CD4-positive, CD25-positive, alpha-beta regulatory T cell (primary cell): ENCODE measurements around the gene AUTS2. TPM values are rescaled to one million over a fixed set of nuclear protein-coding genes. Genes with fewer than 3 reads are reported as not detected.

Source experiments
- ATAC-seq, 2 donors: fragments of 150-1000 bp; cut with Tn5 transposase; one replicate each; pipeline ENCODE4 v1.10.0; 2021; ENCODE audit warnings: low read depth in 2 of 2, moderate number of reproducible peaks in 2 of 2, moderate library complexity in 1 of 2
- DNase-seq, 3 donors: peaks; one replicate each; pipeline versions ENCODE4 v3.0.0 to v3.0.0-alpha.2; 2012 to 2022; ENCODE audit warnings: mixed read lengths in 1 of 3
- H3K27ac ChIP-seq: one replicate; pipeline ENCODE4 v1.7.0; 2013; ENCODE audit warnings: mild to moderate bottlenecking, low read length; ENCODE audit not compliant: insufficient read depth, poor library complexity, severe bottlenecking
- H3K27me3 ChIP-seq: one replicate; pipeline ENCODE4 v1.7.0; 2013; ENCODE audit warnings: low read length; ENCODE audit not compliant: control insufficient read depth, insufficient read depth
- H3K36me3 ChIP-seq: one replicate; pipeline ENCODE4 v1.7.0; 2013; ENCODE audit warnings: mild to moderate bottlenecking, low read length, moderate library complexity; ENCODE audit not compliant: control insufficient read depth, insufficient read depth
- H3K4me1 ChIP-seq: 2 replicates; pipeline ENCODE4 v1.7.0; 2013; ENCODE audit warnings: mild to moderate bottlenecking, low read length; ENCODE audit not compliant: insufficient read depth, control insufficient read depth, poor library complexity, severe bottlenecking
- H3K4me3 ChIP-seq: one replicate; pipeline ENCODE4 v1.7.0; 2013; ENCODE audit warnings: low read depth, mild to moderate bottlenecking, low read length, moderate library complexity
- H3K9me3 ChIP-seq, 2 experiments: 1 replicate in 1 of 2; 2 replicates in 1 of 2; pipeline ENCODE4 v1.7.0; 2013; ENCODE audit warnings: low read length in 2 of 2, mild to moderate bottlenecking in 1 of 2, moderate library complexity in 1 of 2; ENCODE audit not compliant: control insufficient read depth in 2 of 2
- H3K27ac Mint-ChIP-seq, 3 donors: one replicate each; pipeline ENCODE4 v1.8.0; 2020 to 2022; ENCODE audit warnings: mild to moderate bottlenecking in 3 of 3, mixed read lengths in 3 of 3, moderate library complexity in 2 of 3
- H3K27me3 Mint-ChIP-seq: one replicate; pipeline ENCODE4 v1.8.0; 2022; ENCODE audit warnings: mild to moderate bottlenecking, mixed read lengths
- H3K36me3 Mint-ChIP-seq: one replicate; pipeline ENCODE4 v1.8.0; 2020; ENCODE audit warnings: mixed read lengths
- H3K4me1 Mint-ChIP-seq, 4 donors: one replicate each; pipeline ENCODE4 v1.8.0; 2020 to 2022; ENCODE audit warnings: mixed read lengths in 4 of 4, mild to moderate bottlenecking in 1 of 4
- H3K4me3 Mint-ChIP-seq, 4 donors: one replicate each; pipeline ENCODE4 v1.8.0; 2020 to 2022; ENCODE audit warnings: mild to moderate bottlenecking in 4 of 4, mixed read lengths in 4 of 4, moderate library complexity in 3 of 4
- H3K9me3 Mint-ChIP-seq, 7 donors: one replicate each; pipeline ENCODE4 v1.8.0; 2020 to 2022; ENCODE audit warnings: mixed read lengths in 7 of 7, mild to moderate bottlenecking in 3 of 7, moderate library complexity in 2 of 7
- polyA plus RNA-seq, 4 donors: library from polyadenylated mRNA; unstranded; fragments of 300-500 nt; fragmentation: Illumina TruSeq; gene quantifications; one replicate each; pipeline ENCODE4 v1.2.3, GENCODE V29; 2021
- total RNA-seq: library from RNA; stranded (reverse); gene quantifications from one replicate; pipeline ENCODE4 v1.2.3, GENCODE V29; 2022

The AUTS2 gene
- total and polyA plus RNA-seq, 5 donors from 2014 or later: 0.47 to 32.4 (median 0.74) TPM

DNA sequence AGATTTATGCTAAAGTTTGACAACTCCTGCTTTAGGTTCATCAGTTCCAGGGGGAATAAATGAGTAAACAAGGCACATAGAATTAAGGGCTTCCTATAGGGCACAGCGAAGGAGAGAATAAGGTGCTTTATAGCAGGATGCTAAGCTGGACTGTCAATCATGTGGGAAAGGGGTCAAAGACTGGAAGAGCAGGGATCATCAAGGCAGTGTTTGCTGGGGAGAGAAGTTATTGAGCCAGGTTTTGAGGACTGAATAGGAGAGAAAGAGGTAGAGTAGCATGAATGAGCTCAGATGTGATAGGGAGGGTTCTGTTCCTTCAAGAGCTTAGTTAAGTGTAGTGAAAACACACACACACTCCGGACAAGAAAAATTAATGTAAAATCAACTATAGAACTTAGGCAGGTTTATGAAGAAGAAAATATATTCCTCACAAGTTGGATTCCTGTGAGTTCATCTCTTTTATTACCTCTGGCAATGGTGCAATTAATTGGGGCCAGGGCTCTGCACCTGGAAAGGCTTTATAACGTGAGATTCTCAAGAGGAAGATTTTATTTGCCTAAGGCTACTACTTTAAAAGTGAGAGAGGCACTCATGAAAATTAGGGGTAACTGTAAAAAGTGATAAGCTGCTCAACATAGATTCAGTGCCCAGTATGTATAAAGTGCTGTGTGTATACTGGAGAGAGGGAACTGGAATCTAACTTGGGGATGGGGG lies 222.4 kb downstream of the AUTS2 start:
- no peak for DNase-seq
- ATAC-seq: no peak
- H3K27me3 ChIP-seq: no peaks in the 10 kb centered on the region
- Mint-ChIP-seq H3K27ac (no peak overlapping the region), H3K36me3 (no peaks in the 10 kb centered on the region), H3K27me3 (peaks cover 10% of the 10 kb centered on the region), H3K4me1 (peaks cover 0 to 6% (median 5%) of the 10 kb centered on the region in 4 donors), H3K4me3 (no peak overlapping the region), H3K9me3 (peaks cover 0 to 7% (median 1%) of the 10 kb centered on the region in 7 donors)
- H3K27ac ChIP-seq: no peak overlapping the region
- no peaks in the 10 kb centered on the region for H3K36me3 ChIP-seq
- no peak overlapping the region for H3K4me3 ChIP-seq
- no peaks in the 10 kb centered on the region for H3K9me3 ChIP-seq
- no peaks in the 10 kb centered on the region for H3K4me1 ChIP-seq

- Histone ChIP-seq H3K36me3 (no peaks in the 10 kb centered on the region), H3K4me3 (no peak overlapping the region), H3K27me3 (no peaks in the 10 kb centered on the region), H3K4me1 (no peaks in the 10 kb centered on the region), H3K27ac (no peak overlapping the region), H3K9me3 (no peaks in the 10 kb centered on the region)
- DNase-seq (no peak), ATAC-seq (no peak)
- peaks cover 10% of the 10 kb centered on the region for H3K27me3 Mint-ChIP-seq
- no peaks in the 10 kb centered on the region for H3K36me3 Mint-ChIP-seq
- peaks cover 0 to 6% (median 5%) of the 10 kb centered on the region in 4 donors for H3K4me1 Mint-ChIP-seq
- H3K4me3 Mint-ChIP-seq: no peak overlapping the region
- H3K27ac Mint-ChIP-seq: no peak overlapping the region
- peaks cover 0 to 6% (median 3%) of the 10 kb centered on the region in 7 donors for H3K9me3 Mint-ChIP-seq
These were observed 224.1 kb downstream of the AUTS2 start for GRCh38 chr7:69822386-69822785.

DNA sequence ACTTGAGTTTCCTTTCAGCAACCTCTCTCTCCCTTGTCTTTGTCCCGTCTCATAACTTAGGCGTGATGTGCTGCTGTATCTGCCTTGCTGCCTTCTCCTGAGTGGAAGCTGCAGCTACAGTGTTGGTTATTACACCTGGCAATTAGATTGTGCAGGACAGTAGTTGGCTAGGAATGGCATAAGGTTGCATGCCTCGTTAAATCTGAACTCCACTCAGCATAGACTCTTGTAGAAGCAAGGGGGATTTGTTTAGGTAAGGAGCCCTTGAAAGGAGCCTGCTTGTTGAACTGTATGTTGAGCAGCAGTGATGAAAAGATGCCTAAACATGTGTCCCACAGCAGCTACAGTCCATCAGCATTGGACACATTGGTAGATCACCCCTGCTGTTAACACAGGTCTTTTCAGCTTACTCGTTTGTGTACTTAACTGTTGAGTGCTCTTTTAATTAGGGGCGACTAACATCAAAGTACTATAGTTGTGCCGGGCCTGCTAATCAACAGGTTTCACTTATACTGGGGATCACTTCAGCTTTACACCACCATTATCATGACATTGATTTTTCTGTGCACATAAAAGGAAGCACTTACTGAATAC lies 225.0 kb downstream of the AUTS2 start:
- DNase-seq: no peak
- Mint-ChIP-seq H3K9me3 (peaks cover 0 to 6% (median 3%) of the 10 kb centered on the region in 7 donors), H3K27me3 (peaks cover 10% of the 10 kb centered on the region), H3K36me3 (no peaks in the 10 kb centered on the region), H3K27ac (no peak overlapping the region), H3K4me3 (peak overlapping the region in 2 of 4 donors; percentile 71 to 82), H3K4me1 (peaks cover 0 to 6% (median 5%) of the 10 kb centered on the region in 4 donors)
- Histone ChIP-seq H3K27me3 (no peaks in the 10 kb centered on the region), H3K4me3 (no peak overlapping the region), H3K9me3 (no peaks in the 10 kb centered on the region), H3K27ac (no peak overlapping the region), H3K4me1 (no peaks in the 10 kb centered on the region), H3K36me3 (no peaks in the 10 kb centered on the region)
- no peak for ATAC-seq

- peak overlapping the region in 1 of 4 donors; percentile 71 for H3K4me3 Mint-ChIP-seq
- Histone ChIP-seq H3K9me3 (no peaks in the 10 kb centered on the region), H3K36me3 (no peaks in the 10 kb centered on the region), H3K4me3 (no peak overlapping the region), H3K4me1 (no peaks in the 10 kb centered on the region), H3K27ac (no peak overlapping the region), H3K27me3 (no peaks in the 10 kb centered on the region)
- H3K36me3 Mint-ChIP-seq: no peaks in the 10 kb centered on the region
- peaks cover 0 to 6% (median 5%) of the 10 kb centered on the region in 4 donors for H3K4me1 Mint-ChIP-seq
- ATAC-seq (no peak), DNase-seq (no peak)
- H3K27ac Mint-ChIP-seq: peak overlapping the region in 1 of 3 donors; percentile 36
- H3K27me3 Mint-ChIP-seq: peaks cover 8% of the 10 kb centered on the region
- peaks cover 0 to 7% (median 3%) of the 10 kb centered on the region in 7 donors for H3K9me3 Mint-ChIP-seq
These were observed 227.1 kb downstream of the AUTS2 start for GRCh38 chr7:69825113-69825972.

DNA sequence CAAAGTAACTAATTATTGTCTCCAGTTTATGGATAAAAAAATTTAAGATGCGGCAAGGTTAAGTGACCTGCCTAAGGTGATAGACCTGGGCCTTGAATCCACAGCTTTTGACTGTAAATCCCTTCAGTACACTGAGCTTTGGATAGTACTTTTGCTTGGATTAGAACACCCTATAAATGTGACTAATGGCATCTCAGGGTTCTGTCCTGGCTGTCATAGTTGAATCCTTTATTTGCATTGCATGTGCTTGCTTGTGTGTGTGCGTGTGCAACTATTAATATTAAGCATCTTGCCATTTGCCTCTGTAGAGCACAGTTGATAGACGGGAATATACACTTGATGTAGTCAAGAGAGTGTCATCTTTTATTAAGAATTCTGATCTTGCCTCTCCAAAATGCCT lies 228.0 kb downstream of the AUTS2 start:
- no peak overlapping the region for H3K4me3 ChIP-seq
- Mint-ChIP-seq H3K27ac (no peak overlapping the region), H3K4me1 (peaks cover 0 to 6% (median 5%) of the 10 kb centered on the region in 4 donors)

GRCh38 chr7:69827140-69827539 lies 228.9 kb downstream of the AUTS2 start:
- ATAC-seq: no peak
- H3K9me3 ChIP-seq: no peaks in the 10 kb centered on the region
- peaks cover 8% of the 10 kb centered on the region for H3K27me3 Mint-ChIP-seq
- H3K36me3 Mint-ChIP-seq: no peaks in the 10 kb centered on the region
- H3K27ac ChIP-seq: no peak overlapping the region
- no peaks in the 10 kb centered on the region for H3K4me1 ChIP-seq
- peaks cover 0 to 3% (median 2%) of the 10 kb centered on the region in 7 donors for H3K9me3 Mint-ChIP-seq
- H3K4me3 Mint-ChIP-seq: no peak overlapping the region
- no peaks in the 10 kb centered on the region for H3K27me3 ChIP-seq
- no peaks in the 10 kb centered on the region for H3K36me3 ChIP-seq
- H3K27ac Mint-ChIP-seq: no peak overlapping the region
- no peak overlapping the region for H3K4me3 ChIP-seq
- DNase-seq: no peak
- peaks cover 0 to 6% (median 5%) of the 10 kb centered on the region in 4 donors for H3K4me1 Mint-ChIP-seq

More for the DNA sequence above, 228.0 kb downstream of the AUTS2 start:
- peaks cover 0 to 5% (median 3%) of the 10 kb centered on the region in 7 donors for H3K9me3 Mint-ChIP-seq
- H3K36me3 Mint-ChIP-seq: no peaks in the 10 kb centered on the region
- DNase-seq (no peak), ATAC-seq (no peak)
- no peaks in the 10 kb centered on the region for H3K4me1 ChIP-seq
- H3K27me3 ChIP-seq: no peaks in the 10 kb centered on the region
- H3K27me3 Mint-ChIP-seq: peaks cover 8% of the 10 kb centered on the region
- H3K4me3 Mint-ChIP-seq: no peak overlapping the region
- H3K27ac ChIP-seq: no peak overlapping the region
- no peaks in the 10 kb centered on the region for H3K9me3 ChIP-seq
- H3K36me3 ChIP-seq: no peaks in the 10 kb centered on the region

DNA sequence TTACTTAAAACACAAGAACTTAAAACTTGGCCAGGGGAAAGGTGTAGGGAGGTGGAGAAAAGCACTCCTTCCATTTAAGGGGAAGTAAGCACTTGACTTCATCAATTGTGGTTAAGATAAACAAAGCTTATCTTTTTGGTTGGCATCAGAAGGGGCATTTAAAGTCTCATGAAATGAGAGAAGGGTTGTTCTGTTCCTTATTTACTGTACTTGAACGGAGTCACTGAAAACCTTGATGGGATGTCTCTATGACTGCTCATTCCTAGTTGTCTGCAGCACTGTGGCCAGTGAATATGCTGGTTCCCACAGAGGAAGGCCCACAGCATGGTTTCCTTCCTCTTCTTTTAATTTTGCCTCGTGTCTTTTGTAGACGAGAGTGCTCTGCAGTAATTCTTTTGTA lies 229.3 kb downstream of the AUTS2 start:
- Mint-ChIP-seq H3K36me3 (no peaks in the 10 kb centered on the region), H3K9me3 (peaks cover 0 to 3% (median 2%) of the 10 kb centered on the region in 7 donors), H3K27me3 (peaks cover 8% of the 10 kb centered on the region), H3K4me1 (peaks cover 0 to 6% (median 5%) of the 10 kb centered on the region in 4 donors), H3K4me3 (no peak overlapping the region), H3K27ac (no peak overlapping the region)
- no peaks in the 10 kb centered on the region for H3K27me3 ChIP-seq
- no peaks in the 10 kb centered on the region for H3K36me3 ChIP-seq
- H3K4me1 ChIP-seq: no peaks in the 10 kb centered on the region
- no peak overlapping the region for H3K4me3 ChIP-seq
- ATAC-seq (no peak), DNase-seq (no peak)
- H3K9me3 ChIP-seq: no peaks in the 10 kb centered on the region
- H3K27ac ChIP-seq: no peak overlapping the region
